Erythroblast (primary cell): ENCODE measurements around the gene BAAT.

Experiments
- GATA1 ChIP-seq: IDR thresholded peaks from 2 replicates; pipeline ENCODE4 v1.6.1; 2011; ENCODE audit warnings: low read depth, mild to moderate bottlenecking, control low read depth, low read length, moderate library complexity
- POLR2A ChIP-seq: IDR thresholded peaks from 2 replicates; pipeline ENCODE4 v1.6.1; 2011; ENCODE audit warnings: mild to moderate bottlenecking, low read length

DNA sequence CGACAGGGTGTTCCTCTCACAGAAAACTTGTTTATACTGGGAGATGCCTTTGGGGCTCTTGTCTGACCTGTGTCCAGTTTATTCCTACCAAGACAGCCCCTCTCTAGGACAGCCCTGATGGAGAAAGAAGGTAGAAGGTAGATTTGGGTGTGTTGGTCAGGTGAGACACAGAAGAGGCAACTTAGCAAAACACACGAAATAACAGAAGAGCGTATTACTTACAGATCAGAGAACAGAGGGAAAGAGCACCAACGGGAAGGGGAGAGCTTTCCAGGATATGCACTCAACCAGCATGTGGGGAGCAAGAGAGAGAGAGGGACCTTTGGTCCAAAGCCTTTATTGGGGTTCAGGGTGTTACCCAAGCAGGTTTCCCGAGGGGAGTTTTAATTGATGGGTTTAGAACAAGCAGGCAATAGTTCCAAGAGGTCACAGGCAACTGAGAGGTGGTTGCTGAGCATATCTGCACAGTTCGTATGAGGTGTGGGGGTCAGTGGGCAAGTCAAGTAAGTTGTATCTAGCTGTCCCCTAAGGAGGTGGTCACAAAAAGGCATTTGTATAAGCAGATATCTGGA, 31.8 kb downstream of the BAAT start:
- TF ChIP-seq POLR2A, result no peak
- TF ChIP-seq GATA1, result no peak
